Stimulated activated CD4-positive, alpha-beta T cell treated with anti-CD3 and anti-CD28 coated beads, Interleukin-1b, Interleukin-23, amount 100 ng/mL, for 4 hours (primary cell): ENCODE results near the gene CEP68.
"Not testable (repeated sequence)": the region's sequence is repeated elsewhere in the genome, so short reads cannot be mapped to it uniquely, and the experiment has no call there.

Source experiments
- DNase-seq, 2 donors: peaks; one replicate each; pipeline ENCODE4 v3.0.0-alpha.2; 2020; ENCODE audit warnings: low read depth in 2 of 2

Gene CEP68, protein sequence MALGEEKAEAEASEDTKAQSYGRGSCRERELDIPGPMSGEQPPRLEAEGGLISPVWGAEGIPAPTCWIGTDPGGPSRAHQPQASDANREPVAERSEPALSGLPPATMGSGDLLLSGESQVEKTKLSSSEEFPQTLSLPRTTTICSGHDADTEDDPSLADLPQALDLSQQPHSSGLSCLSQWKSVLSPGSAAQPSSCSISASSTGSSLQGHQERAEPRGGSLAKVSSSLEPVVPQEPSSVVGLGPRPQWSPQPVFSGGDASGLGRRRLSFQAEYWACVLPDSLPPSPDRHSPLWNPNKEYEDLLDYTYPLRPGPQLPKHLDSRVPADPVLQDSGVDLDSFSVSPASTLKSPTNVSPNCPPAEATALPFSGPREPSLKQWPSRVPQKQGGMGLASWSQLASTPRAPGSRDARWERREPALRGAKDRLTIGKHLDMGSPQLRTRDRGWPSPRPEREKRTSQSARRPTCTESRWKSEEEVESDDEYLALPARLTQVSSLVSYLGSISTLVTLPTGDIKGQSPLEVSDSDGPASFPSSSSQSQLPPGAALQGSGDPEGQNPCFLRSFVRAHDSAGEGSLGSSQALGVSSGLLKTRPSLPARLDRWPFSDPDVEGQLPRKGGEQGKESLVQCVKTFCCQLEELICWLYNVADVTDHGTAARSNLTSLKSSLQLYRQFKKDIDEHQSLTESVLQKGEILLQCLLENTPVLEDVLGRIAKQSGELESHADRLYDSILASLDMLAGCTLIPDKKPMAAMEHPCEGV

DNA sequence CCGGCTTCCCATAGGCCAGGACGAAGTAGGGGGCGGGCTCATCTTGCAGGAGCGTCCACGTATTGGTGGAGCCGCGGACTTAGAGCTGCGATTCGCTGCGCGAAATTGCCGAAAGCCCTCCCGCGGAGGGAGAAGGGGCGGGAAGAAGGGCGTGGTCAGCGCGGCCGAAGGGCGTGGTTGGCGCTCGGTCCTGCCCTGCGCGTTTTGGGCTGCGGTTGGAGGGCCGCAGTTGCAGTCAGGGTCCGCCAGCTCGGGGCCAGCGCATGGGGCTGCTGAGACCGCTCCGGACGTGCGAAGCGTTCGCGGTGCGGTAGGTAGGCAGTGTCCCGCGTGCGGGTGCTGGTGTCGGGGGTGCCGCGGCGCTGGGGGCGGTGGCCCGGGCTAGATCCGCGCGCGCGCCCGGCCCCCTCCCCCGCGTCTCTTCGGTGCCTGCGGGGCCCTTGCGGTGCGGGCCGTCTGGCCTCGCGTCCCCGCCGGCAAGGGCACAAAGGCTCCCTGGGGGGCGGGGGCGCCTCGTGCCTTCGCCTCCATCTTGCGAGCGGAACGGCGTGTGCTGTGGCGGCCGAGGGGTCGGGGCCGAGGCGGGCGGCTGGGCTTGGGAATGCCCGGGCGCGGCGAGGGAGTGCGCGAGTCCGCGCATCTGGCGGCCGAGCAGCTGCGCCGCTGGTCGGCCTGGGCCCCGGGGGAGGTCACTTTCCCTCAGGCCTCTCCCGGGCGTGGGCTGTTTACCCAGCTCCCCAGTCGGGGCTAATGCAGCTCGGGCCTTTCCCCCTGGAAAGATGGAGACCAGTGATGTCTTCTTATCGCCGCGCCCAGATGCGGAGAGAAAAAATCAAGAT, at the start of gene CEP68:
TSS of gene CEP68 (plus strand) at position 202 of the 839 bp plus-strand sequence. CDS start 13,029 bp downstream, outside the sequence.
- DNase-seq = peak; percentile 89 to 92

DNA sequence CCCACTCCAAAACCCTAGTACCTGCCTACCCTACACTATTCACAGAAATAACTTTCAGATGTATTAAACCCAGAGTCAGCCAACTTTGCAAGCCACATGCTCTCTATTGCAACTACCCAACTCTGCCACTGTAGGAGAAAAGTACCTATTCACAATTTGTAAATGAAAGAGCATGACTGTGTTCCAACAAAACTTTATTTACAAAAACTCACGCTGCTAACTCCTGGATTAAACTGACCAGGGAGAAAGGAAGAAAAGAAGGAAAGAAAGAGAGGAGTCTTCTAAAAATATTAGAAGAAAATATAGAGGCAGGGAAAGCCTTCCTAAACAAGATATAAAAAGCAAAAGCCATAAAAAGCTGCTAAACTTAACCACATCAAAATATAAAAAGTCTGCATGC, 42.4 kb upstream of the CEP68 start:
- DNase-seq = no peak

DNA sequence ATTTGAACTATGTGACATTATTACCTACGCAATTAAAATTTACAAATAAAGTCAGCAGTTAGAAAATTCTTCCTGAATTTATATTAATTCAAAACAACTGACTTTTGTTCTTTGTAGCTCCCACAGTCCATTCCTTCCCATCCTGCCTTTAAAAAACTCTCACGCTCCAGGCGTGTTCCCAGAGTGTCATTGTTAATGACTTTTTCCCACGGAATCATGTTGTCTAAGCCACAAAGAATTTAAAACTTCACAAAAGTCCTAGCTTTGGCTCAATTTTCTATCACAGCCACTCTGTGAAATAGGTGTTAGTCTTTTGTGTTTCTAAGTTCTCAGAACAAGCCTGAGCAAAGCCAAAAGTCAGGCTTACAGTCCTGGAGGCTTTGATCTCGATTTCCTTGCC, 40.5 kb upstream of the CEP68 start:
- DNase-seq = no peak

DNA sequence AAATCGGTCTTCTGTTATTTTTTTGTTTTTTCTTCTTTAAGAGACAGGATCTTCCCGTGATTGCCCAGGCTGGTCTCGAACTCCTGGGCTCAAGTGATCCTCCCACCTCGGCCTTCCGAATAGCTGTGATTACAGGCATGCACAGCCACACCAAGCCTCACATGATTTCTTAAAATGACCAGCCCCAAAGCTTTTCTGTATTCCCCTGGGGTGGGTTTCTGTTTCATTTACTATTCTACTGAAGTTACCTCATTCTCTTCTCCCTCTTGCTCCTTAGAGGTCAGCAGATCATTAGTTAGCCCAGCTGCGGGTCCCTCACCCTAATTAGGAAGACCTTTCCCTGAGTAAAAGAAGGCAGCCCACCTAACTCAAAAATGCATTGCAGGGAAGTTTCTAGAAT, 39.4 kb upstream of the CEP68 start:
- DNase-seq = no peak

DNA sequence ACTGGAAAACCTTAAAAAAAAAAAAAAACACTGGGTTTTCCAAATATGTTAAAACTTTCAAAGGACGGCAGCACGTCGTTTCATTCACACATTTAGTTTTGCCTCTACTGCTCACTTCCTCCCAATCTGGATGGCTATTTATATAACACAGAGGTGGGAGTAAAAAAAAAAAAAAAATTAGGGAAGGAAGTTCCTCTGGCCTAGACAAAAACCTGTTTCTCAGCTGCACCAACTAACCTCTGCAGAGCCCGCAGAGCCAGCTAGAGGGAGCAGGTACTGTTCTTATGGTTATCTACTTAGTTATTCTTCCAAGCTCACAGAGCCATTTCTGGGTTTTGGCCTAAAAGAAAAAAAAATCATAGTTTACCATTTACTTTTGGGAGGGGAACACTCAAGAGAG, 38.9 kb upstream of the CEP68 start:
- no peak for DNase-seq

DNA sequence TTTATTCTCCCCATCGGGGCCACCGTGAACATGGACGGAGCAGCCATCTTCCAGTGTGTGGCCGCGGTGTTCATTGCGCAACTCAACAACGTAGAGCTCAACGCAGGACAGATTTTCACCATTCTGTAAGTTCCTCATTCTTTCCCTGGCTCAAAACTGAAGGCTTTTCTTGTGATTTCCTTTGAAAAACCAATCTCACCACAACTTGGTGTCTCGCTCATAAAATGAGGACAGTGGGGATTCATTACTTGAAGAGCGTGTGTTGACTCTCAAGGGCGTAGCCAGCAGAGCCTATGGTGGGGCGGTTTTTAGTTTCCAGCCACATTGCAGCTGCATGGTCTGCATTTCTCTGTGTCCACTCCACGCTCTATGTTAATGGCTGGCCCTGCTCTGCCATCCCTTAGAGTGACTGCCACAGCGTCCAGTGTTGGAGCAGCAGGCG, 38.1 kb upstream of the CEP68 start:
- no peak for DNase-seq

DNA sequence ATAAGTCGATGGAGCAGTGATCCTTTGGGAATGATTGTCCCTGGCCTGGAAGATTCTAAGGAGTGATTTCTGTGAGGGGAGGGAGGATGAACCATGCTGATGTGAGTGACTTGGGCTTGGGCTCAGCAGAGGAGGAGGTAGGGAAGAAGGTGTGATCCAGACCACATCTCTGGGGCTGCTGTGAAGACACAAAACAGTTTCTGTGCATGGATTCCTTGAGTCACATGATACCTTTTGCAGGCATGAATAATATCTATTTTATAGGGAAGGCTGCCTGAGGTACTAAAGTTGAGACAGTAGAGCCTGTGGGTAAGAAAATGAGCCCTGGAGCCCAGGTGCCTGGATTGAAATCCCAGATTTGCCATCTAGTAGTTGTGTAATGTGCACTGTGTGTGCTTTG, 37.2 kb upstream of the CEP68 start:
- DNase-seq = no peak

DNA sequence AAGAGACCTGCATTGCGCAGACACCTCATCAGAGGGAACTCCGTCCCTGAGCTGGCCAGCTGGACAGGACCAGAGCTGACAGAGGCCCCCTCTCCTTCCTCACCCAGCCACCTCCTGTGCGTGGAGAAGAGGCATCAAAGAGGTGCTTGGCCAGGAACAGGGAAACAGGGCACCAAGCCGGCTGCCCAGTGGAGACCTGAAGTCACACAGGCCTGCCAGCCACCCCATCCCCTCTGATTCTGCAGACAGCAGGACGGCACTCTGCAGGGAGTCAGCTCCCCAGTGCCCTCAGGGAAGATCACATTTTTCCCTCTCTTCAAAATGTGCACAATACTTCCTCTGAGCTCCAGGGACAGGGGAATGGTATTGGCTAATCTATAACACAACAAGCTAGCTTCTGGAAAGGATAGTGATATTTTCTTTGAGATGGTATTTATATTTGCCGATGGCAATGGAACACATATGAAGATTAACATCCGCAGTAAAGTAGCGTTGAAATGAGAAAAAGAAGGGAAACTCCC, 36.5 kb upstream of the CEP68 start:
- no peak for DNase-seq

DNA sequence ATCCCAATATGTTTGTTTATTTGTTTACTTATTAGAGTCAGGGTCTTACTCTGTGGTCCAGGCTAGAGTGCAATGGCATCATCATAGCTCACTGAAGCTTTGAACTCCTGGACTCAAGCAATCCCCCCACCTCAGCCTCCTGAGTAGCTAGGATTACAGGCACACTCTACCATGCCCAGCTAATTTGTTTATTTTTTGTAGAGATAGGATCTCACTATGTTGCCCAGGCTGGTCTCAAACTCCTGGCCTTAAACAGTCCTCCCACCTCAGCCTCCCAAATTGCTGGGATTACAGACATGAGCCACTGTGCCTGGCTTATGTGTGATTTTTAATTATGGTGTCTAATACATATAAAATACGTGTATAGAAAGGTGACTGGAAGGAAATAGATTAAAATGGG, 36.0 kb upstream of the CEP68 start:
- DNase-seq = not testable (repeated sequence)

DNA sequence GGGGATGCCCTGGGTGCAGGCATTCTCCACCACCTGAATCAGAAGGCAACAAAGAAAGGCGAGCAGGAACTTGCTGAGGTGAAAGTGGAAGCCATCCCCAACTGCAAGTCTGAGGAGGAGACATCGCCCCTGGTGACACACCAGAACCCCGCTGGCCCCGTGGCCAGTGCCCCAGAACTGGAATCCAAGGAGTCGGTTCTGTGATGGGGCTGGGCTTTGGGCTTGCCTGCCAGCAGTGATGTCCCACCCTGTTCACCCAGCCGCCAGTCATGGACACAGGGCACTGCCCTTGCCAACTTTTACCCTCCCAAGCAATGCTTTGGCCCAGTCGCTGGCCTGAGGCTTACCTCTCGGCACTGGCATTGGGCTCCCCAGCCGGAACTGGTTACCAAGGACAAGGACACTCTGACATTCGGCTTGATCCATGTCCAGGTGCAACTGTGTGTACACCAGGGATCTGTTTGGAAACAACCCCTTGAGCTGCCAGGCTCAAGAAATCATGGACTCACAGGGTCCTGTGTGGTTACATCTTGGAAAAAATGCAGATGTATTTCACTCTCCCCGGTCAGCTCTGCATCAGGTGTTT, 35.2 kb upstream of the CEP68 start:
- DNase-seq = no peak

DNA sequence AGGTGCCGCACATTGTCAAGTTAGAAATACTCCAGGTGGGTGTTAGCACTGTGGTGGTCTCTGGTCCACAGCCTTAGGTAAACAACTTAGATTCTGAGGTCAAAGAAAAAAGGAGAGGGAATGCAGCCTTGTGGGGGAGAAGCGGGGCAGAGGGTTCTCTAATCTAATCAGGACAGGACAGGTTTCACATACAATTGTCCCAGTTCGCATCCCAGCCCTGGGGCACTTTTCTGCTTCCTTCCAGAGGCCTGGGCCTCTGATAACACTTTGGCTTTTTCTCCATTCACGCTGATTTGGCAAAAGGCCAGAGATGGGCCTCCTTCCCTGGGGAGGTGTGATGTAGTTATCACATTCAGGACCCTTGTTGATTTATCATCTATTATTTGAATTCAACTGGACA, 34.5 kb upstream of the CEP68 start:
- DNase-seq = no peak

DNA sequence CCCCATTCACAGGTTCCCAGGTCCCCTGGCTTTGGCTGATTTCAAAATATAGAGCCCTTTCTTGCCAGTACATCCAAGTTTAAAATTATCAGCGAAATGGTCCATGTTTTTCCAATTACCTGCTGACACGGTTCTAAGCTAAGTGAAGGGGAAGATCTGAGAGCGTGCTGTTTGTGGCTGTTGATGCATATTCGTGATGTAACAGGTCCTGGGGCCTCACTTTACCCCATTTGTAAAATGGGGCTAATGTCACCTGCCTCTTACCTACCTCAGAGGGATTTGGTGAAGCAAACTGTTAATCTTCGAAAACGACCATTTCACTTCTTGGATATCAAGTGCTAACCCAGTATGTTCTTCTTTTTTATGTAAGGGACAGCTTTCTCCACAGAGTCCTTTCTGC, 34.0 kb upstream of the CEP68 start:
- no peak for DNase-seq

DNA sequence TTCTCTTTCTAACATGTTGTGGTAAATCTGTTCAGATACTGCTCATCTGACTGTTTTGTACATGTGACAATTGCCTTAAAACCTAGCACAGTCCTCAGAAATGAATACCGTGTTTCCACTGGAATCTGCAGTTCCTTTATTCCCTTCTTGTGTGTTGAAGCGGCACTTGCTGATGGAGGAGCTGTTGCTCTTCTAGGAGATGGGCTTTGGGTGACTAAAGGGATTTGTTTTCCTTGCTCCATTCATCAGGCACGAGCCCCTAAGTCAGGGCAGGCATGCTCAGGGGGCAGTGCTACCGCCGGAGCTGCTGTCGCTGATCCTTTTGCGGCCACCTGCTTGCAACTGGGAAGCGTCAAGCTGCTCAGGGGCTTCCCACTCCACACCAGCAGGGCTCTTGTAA, 32.5 kb upstream of the CEP68 start:
- DNase-seq = no peak

DNA sequence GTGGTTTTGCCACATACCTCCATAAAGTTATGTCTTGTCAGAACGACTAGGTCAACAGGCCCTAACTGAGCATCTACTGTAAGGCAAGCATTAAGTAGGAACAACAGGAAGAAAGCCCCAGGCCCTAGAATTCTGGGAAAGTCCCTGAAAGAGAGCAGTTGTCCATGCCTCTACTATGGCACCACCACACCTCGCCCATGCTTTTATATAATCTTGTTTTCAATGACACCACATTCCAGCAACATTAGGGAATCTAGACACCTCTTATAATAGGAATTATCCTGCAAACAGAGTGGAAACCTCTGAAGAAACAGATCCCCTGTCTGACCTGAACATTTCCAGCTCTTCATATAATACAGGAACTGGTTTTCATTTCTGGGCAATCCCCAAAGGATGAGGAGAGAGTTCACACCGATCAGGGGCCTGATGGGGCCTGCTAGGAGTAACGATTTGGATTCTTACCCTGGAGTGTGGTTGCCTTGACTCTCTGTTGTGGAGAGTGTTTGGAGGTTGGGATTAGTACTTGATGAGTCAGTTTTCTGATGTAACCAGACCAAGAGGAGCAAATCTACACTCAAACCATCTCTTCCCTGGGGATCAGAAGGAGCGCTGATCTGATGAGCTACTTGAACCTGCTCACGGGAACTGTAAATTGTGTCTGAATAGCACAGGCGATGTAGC, 31.9 kb upstream of the CEP68 start:
- no peak for DNase-seq

DNA sequence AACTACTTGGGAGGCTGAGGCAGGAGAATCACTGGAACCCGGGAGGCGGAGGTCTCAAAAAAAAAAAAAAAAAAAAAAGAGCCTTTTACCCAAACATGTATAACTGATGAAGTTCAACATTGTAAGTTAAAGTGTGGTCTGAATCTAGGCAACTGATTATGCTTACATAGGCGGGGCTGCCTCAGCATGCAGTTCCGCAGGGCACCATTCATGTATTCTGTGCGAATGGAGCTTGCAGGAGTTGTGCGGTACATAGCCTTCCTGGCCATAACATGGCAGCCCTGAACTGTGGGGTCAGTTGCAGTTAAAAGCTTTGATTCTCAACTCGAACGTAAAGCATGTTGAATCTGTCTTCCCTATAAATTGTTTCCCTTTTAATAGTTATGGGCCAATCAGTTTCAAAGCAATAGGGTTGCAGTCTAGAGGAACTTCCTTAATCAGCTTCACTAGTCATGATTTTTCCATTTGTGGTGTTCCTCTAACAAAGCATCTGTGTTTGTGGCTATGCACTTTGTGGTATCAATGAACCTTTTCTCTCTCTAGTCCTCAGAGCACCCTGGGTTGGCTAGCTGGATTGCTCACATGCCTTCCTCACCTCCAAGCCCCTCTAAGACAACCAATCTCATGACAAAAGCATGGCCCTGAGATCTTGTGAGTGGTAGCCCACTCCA, 30.6 kb upstream of the CEP68 start:
- DNase-seq = no peak

DNA sequence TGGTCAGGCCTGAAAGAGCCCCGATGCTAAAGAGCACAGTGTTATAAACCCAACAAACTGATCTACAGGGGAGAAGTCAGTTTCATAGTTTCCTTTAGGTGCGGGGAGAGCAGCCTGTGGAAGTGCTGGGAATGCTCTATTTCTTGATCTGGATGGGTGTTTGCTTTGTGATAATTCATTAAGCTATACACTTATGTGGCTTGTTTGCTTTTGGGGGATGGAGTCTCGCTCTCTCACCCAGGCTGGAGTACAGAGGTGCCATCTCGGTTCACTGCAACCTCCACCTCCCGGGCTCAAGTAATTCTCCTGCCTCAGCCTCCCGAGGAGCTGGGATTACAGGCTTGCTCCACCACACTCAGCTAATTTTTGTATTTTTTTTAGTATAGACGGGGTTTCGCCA, 30.1 kb upstream of the CEP68 start:
- no peak for DNase-seq

DNA sequence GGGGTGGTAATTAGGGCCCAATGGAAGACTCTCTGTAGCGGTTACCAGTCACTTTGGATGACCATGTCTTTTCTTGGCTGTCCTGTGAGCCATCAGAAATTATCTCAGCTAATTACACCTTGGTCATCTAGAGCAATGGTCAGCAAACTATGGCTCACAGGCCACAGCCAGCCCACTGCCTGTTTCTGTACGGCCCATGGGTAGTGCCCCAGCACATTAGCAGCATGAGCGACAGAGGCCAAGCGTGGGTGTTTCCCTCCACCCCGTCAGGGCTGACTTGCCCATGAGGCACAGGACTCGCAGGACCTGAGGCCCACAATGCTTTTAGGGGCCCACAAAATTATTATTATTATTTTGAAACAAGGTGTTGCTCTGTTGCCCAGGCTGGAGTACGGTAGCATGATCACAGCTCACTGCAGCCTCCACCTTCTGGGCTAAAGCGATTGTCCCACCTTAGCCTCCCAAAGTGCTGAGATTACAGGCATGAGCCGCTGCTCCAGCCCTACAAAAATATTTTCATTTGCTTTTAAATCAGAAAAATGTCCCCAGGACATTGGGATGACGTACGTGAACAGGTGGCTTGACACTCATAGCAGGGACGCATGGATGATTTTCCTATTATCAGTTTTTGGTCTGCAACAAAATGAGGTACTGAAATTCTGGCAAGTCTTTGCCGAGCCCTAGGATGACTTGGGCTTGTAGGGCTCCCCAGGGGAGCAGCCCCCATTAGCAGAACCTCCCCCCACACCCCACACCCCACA, 29.3 kb upstream of the CEP68 start:
- no peak for DNase-seq

DNA sequence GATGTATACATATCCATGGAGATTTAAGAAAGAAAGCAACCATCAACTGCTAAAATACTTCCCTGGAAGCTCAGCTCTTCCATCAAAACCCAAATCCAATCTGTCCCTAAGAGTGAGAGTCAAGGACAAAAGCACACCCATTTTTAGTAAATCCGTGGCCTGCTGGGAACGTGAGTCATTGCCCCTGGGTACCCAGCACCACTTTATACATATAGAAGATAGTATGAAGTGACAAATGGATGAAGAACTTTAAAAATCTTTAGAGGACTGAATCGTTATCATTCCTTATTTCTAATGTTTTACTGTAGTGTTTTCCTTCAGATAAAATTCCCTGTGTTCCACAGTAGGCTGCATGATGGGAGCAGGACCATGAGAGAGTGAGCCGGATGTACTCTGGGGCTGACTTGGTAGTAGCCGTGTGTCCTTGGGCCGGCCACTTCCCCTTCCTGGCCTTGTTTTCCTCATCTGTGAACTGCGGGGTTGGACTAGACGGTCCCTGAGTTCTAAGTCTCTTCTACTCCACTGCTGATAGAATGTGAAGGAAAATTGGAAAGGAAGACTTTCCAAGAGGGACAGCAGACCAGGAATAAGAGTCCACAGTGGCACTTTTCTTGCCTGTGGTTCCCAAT, 28.5 kb upstream of the CEP68 start:
- DNase-seq = no peak
